A549 treated with CORT108297 at 1 μM for 4 hours (cell line): Measurements from ENCODE around the gene SEL1L3. TPM values are rescaled to one million over a fixed set of nuclear protein-coding genes. Genes with fewer than 3 reads are reported as not detected.

Experiments
- total RNA-seq: library from RNA; stranded (reverse); fragments of 200-300 nt; extraction: Qiagen RNA extraction; gene quantifications from 5 replicates; pipeline ENCODE4 v1.2.3, GENCODE V29; 2022

SEL1L3 gene
- total RNA-seq: 21.4 to 25.3 TPM (median 23.6 TPM) in 5 replicates

DNA sequence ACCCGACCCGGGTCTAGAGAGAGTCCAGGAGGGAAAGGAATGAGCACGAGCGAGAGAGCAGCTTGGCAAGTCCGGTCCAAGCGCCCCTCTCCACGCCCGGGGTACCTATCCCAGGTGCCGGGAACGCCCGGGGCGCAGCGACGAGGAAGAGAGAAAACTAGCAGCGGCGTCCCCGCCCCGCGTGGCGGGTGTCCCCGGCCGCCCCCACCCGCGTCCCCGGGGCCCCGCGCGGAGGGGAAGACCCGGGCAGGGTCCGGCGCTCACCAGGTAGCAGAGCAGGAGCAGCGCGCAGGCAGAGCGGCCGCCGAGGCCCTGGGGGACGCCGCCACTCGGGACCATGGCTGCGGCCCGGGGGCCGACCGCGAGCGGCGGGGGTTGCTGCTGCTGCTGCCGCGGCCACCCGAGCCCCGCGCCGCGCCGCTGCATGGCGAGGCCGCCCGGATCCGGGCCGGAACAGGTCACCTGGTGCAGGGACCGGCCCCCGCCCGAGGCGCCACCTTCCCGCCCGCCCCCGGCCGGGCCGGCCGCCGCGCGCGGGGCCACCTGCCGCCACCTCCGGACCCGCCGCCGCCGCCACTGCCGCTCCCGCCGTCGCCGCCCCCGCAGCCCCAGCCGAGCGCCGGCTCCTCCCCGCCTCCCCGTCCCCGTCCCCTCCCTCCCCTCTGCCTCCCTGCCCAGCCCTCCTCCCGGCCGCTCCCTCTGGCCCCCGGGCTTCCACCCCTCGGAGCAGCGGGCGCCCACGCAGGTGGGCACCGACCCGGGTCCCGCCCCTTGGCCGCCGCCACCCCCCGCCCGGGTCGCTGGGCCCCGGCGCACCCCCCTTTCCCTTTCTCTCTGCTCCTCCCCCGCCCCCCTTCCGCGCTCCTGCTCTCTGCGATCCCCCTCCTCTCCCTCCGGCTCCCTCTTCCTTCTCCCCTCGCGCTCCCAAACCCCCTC lies at the start of gene SEL1L3:
Gene SEL1L3, minus strand, starts transcription at position 578 of the 936 bp plus-strand sequence. Its CDS starts 152 bp downstream, at position 426.

Other genes starting within 250 kb of the SEL1L3 start
- gene SLC34A2, start 207.1 kb downstream of the SEL1L3 start, total RNA-seq: 0.03 TPM in 1 of 5 replicates, not detected in the others
- gene SMIM20, start 51.2 kb upstream of the SEL1L3 start, total RNA-seq: 22.2 to 30.6 TPM (median 25.1 TPM) in 5 replicates